ENCODE results near the gene SYT8. TPM values are rescaled to one million over a fixed set of nuclear protein-coding genes. Genes with fewer than 3 reads are reported as not detected.
A peak's percentile ranks its signal among the peaks of the same experiment; 100 is the strongest.
"Not testable (repeated sequence)": the region's sequence is repeated elsewhere in the genome, so short reads cannot be mapped to it uniquely, and the experiment has no call there.

SYT8 gene
- total and polyA plus RNA-seq, 12 donors = not detected

DNA sequence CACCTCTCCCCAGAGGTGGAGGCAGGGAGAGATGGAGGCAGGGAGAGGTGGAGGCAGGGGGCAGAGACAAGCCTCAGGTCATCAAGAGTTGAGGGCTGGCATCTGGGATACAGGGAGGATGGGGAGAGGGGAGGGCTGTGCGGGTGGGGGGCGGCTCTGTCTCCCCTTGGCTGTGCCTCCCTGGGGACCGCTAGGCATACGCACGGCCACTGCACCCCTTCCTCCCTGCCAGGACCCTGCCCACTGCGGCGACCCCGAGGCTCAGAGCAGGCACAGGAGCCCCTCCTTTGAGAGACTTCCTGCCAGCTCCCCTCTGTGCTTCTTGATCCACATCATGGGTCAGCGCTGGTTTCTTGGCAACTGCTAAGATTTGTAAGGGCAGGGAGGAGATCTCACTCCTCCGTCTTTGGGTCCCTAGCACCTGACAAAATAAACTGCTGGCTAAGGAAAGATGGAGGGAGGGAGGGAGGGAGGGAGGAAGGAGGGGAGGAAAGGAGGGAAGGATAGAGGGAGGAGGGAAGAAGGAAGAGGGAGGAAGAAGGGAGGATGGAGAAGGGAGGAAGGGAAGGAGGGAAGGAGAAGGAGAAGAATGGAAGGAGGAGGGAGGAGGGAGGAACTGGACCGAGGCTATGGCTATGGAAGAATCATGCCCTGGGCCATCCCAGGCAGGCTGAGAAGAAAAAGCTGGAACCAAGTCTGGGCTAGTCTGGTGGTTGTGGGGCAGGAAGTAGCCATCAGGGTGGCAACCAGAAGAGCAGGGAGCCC, 38.4 kb downstream of the SYT8 start:
- Histone ChIP-seq H3K27ac (peak overlapping the region in 9 of 10 donors; percentile 39 to 84 (median 66)), H3K4me3 (peak overlapping the region in 8 of 10 donors; percentile 7 to 55 (median 32)), H3K9me3 (no peaks in the 10 kb centered on the region), H3K27me3 (peaks cover 0 to 12% (median 5%) of the 10 kb centered on the region in 7 donors), H3K4me1 (peaks cover 17 to 66% (median 43%) of the 10 kb centered on the region in 9 donors), H3K36me3 (no peaks in the 10 kb centered on the region)
- WGBS, 2 donors = 34 to 48% methylated on average over 9 to 11 of the region's 11 CpGs
- peak in 1 of 2 donors; percentile 32 for DNase-seq
- ATAC-seq = peak in 5 of 8 donors; percentile 6 to 36 (median 11)
- TF ChIP-seq, protein P1, sequence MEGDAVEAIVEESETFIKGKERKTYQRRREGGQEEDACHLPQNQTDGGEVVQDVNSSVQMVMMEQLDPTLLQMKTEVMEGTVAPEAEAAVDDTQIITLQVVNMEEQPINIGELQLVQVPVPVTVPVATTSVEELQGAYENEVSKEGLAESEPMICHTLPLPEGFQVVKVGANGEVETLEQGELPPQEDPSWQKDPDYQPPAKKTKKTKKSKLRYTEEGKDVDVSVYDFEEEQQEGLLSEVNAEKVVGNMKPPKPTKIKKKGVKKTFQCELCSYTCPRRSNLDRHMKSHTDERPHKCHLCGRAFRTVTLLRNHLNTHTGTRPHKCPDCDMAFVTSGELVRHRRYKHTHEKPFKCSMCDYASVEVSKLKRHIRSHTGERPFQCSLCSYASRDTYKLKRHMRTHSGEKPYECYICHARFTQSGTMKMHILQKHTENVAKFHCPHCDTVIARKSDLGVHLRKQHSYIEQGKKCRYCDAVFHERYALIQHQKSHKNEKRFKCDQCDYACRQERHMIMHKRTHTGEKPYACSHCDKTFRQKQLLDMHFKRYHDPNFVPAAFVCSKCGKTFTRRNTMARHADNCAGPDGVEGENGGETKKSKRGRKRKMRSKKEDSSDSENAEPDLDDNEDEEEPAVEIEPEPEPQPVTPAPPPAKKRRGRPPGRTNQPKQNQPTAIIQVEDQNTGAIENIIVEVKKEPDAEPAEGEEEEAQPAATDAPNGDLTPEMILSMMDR (IDR thresholded peaks at IDR 0.05) = no peak
- intact Hi-C loops (cut with DNase I) = no loop called here

DNA sequence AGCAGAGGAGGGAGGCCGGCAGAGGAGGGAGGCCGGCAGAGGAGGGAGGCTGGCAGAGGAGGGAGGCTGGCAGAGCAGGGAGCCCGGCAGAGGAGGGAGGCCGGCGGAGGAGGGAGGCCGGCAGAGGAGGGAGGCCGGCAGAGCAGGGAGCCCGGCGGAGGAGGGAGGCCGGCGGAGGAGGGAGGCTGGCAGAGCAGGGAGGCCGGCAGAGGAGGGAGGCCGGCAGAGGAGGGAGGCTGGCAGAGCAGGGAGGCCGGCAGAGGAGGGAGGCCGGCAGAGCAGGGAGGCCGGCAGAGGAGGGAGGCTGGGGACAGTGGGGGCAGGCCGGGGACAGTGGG, 39.0 kb downstream of the SYT8 start:
- H3K27me3 ChIP-seq; DNase-seq; intact Hi-C loops (cut with DNase I); ATAC-seq; H3K36me3 ChIP-seq; H3K9me3 ChIP-seq: not testable (repeated sequence)
- Histone ChIP-seq H3K27ac (peak overlapping the region in 7 of 10 donors; percentile 10 to 84 (median 66)), H3K4me1 (peaks cover 17 to 63% (median 47%) of the 10 kb centered on the region in 9 donors), H3K4me3 (peak overlapping the region in 3 of 10 donors; percentile 15 to 55 (median 34))
- 91 to 92% methylated on average over 16 to 17 of the region's 17 CpGs for WGBS, 2 donors

DNA sequence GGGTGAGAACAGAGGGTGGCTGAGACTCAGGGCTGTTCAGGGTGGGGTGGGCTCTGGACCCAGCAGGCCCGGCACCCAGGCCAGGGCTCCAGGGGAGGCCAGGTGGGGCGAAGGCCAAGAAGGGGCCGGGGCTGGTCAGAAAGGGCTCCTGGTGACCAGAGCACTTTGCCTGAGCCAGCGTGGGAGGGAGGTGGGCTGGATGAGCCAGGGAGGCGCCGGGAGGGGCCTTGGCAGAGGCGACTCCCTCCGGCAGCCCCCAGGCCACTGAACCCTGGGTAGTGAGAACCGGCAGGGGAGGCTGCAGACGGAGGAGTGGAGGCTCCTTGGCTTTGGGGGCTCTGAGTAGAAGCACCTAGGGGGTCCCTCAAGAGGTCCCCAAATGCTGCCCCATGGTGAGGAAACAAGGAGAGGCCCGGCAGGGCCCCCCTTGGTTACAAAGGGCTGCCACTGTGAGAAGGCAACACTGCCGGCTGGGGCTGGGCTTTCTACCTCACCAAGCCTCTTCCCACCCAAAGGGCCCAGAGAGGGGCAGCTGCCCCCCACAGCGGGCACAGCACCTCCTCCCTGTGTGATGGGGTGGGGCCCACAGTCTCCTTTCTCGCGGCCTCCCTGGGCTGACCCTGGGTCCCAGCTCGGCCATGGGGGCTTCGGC, 39.8 kb downstream of the SYT8 start:
- not testable (repeated sequence) for ATAC-seq, H3K36me3 ChIP-seq, H3K27me3 ChIP-seq, H3K9me3 ChIP-seq
- Histone ChIP-seq H3K27ac (peak overlapping the region; percentile 66 to 100 (median 94)), H3K4me3 (peak overlapping the region in 5 of 10 donors; percentile 11 to 28 (median 21)), H3K4me1 (peaks cover 17 to 69% (median 54%) of the 10 kb centered on the region in 9 donors)
- DNase-seq = peak in 1 of 2 donors; percentile 31
- intact Hi-C loops (cut with DNase I) = loop anchor here in 1 of 10 donors (5.0 kb wide), 1 partner anchor 32 kb away; no protein-coding TSS in a partner anchor
- whole genome bisulfite sequencing, 2 donors = 70 to 76% methylated on average over 15 to 17 of the region's 17 CpGs

DNA sequence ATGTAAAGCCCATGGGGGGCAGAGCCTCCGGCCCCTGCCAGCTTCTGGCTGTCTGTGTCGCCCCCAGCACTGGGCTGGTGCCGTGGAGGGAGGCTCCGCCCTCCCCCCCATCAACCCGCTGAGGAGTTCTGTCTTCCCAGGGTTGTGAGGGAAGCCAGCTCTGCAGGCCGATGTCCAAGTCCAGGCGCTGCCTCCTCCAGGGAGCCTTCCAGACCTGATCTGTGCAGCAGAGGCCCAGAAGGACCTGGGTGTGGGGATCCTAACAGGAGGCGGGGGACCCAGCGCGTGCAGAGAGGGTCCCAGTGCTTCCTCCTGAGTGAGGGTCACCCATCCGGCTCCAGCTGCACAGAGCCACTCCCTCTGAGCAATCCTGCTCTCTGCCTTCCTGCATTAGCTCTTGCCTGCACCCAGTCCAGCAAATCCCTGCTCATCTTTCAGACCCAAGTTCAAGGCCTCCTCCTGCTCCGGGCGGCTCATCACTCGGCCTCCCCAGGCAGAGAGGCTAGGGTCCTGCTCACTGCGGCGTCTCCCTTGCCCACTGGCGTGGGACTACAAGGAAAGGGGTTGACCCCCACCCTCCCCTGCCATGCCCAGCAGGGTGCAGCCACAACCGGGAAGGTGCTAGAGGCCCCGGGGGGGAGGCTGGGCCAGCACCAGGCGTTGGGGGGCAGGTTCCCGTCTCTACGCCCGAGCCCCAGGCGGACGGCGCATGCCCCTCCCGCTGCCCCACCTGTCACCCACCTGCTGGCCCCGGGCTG, 40.5 kb downstream of the SYT8 start:
- H3K9me3 ChIP-seq = no peaks in the 10 kb centered on the region
- H3K4me1 ChIP-seq = peaks cover 18 to 70% (median 61%) of the 10 kb centered on the region in 9 donors
- DNase-seq (peak; percentile 6 to 46), ATAC-seq (no peak)
- H3K27ac ChIP-seq = peak overlapping the region; percentile 76 to 100 (median 94)
- intact Hi-C loops (cut with DNase I) = loop anchor here in 1 of 10 donors (5.0 kb wide), 1 partner anchor 33 kb away; no protein-coding TSS in a partner anchor
- TF ChIP-seq, protein P1 (IDR thresholded peaks at IDR 0.05) = no peak
- peaks cover 0 to under 1% (median 0%) of the 10 kb centered on the region in 7 donors for H3K27me3 ChIP-seq
- H3K4me3 ChIP-seq = peak overlapping the region in 5 of 10 donors; percentile 11 to 30 (median 21)
- 75 to 79% methylated on average over 27 to 28 of the region's 28 CpGs for WGBS, 2 donors
- no peaks in the 10 kb centered on the region for H3K36me3 ChIP-seq

DNA sequence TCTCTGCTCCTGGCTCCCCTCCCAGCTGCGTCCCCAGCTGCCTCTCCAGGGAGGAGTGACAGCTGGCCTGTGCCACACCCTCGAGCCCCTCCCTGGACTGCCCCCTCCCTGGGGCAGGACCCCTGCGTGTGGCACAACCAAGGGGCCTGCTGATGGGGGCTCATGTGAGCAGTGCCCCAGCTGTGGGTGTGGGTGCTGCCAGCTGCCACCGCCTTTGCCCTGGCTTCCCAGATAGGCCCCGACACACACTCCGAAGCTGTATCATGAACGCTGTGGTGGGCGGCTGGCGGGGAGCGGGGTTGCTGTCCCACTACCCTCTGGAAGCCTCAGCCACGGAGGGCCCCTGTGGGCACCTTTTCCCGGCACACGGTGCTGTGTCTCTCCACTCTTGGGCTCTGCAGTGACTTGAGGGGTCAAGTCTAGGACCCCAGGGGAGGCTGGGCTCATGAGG, 41.1 kb downstream of the SYT8 start:
- not testable (repeated sequence) for H3K27me3 ChIP-seq, H3K9me3 ChIP-seq, H3K36me3 ChIP-seq, ATAC-seq, DNase-seq
- Histone ChIP-seq H3K27ac (peak overlapping the region; percentile 76 to 100 (median 94)), H3K4me3 (peak overlapping the region in 8 of 10 donors; percentile 11 to 30 (median 23)), H3K4me1 (peaks cover 24 to 71% (median 62%) of the 10 kb centered on the region in 9 donors)
- 66 to 70% methylated on average over 12 to 13 of the region's 13 CpGs for WGBS, 2 donors
- intact Hi-C loops (cut with DNase I) = loop anchor here in 1 of 10 donors (5.0 kb wide), 1 partner anchor 34 kb away; no protein-coding TSS in a partner anchor

All from heart right ventricle (tissue), 16 donors.